Fibroblast of mammary gland (primary cell): ENCODE data around the gene INHA.

Source experiments
- DNase-seq: peaks from one replicate; pipeline ENCODE4 v3.0.0-alpha.2; 2010; ENCODE audit warnings: low read depth
- H3K4me3 ChIP-seq: 2 replicates; pipeline ENCODE4 v1.5.1; 2011; ENCODE audit warnings: low read depth, mild to moderate bottlenecking, low read length, moderate library complexity; ENCODE audit not compliant: control insufficient read depth
- CTCF ChIP-seq: conservative IDR thresholded peaks from 2 replicates; pipeline ENCODE4 v1.5.1; 2011; ENCODE audit warnings: low read depth, low read length, inconsistent platforms; ENCODE audit not compliant: control insufficient read depth, insufficient read depth

The INHA gene

DNA sequence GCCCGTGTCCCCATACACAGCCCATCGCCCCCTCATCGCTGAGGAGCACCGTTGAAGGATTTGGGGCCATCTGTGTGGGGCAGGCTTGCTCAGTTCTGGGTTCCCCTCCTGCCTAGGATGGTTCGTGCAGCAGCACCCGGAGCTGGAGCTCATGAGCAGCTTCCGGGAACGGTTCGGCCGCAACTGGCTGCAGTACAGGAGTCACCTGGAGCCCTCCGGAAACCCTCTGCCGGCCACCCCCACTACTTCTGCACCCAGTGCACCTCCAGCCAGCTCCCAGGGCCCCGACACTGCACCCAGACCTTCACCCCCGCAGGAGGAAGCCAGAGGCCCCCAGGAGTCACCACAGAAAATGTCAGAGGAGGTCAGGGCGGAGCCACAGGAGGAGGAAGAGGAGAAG, 35.8 kb downstream of the INHA start:
- no peak for DNase-seq
- TF ChIP-seq CTCF, result no peak
- H3K4me3 ChIP-seq, result no peak overlapping the region

DNA sequence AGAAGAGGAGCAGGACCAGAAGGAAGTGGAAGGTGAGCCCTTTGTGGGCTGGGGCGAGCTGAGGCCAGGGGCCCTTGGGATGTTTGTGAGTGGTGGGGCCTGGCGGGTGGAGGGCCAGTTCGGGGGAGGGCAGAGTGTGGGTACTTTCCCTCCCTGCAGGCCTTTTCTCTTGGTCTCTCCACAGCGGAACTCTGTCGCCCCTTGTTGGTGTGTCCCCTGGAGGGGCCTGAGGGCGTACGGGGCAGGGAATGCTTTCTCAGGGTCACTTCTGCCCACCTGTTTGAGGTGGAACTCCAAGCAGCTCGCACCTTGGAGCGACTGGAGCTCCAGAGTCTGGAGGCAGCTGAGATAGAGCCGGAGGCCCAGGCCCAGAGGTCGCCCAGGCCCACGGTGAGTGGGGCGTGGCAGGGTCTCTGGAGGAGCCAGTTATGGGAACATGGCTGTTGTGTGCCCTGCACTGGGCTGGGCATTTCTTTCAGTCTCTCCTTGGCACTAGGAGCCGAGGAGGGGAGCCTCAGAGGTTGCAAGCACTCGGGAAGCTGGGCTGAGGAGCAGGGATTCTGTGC, 36.4 kb downstream of the INHA start:
- no peak for TF ChIP-seq CTCF
- no peak overlapping the region for H3K4me3 ChIP-seq
- no peak for DNase-seq

- no peak for TF ChIP-seq CTCF
- DNase-seq, result no peak
- no peak overlapping the region for H3K4me3 ChIP-seq
Measured at GRCh38 chr2:219609149-219609750, 37.1 kb downstream of the INHA start.

DNA sequence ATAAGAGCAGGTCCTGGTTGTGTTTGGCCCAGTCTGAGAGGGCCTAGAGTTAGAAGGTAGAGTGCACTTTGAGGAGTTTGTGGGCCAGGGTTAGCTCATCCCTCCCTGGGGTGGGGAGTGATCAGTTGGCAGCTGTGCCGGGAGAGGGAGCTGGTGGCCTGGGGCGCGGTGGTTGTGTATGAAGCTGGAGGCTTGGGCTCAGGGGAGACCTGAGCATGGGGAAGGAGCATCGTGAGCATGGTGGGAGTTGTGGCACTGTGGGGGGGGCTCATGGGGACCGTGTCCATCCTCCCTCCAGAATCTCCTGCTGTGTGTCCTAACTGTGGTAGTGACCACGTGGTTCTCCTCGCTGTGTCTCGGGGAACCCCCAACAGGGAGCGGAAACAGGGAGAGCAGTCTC, 39.2 kb downstream of the INHA start:
- no peak for TF ChIP-seq CTCF
- DNase-seq, result no peak
- no peak overlapping the region for H3K4me3 ChIP-seq

- no peak for DNase-seq
- H3K4me3 ChIP-seq, result no peak overlapping the region
- TF ChIP-seq CTCF, result no peak
Measured at GRCh38 chr2:219611866-219612576, 39.9 kb downstream of the INHA start.

DNA sequence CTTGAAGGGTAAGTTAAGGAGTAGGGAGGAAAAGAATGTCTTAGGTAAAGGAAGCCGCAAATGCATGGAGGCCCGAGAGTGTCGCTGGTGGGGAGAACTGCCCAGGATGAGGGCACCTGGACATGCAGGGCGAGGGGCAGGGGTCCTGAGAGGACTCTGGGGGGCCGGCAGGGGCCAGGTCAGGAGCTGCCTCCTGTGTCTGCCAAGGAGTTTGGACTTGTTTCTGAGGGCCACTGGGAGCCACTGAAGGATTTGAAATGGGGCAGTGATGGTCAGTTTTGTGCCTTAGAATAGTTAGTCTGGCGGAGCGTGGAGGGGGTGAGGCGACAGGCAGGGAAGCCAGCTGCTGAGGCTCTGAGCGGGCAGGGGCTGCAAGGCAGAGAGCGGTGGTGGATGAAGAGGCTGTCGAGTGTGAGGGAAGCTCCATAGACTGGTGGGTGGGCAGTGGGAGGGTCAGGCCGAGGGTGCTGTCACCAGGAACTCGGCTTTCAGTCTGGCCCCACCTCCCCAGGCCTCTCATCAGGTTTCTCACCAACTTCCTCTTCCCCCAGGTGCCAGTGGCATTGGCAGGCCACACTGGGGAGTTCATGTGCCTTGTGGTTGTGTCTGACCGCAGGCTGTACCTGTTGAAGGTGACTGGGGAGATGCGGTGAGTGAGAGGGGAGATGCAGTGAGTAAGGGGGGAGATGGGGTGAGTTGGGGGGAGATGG, 40.6 kb downstream of the INHA start:
- no peak for DNase-seq
- TF ChIP-seq CTCF, result no peak
- no peak overlapping the region for H3K4me3 ChIP-seq
